Islet precursor cell (in vitro differentiated cells): ENCODE data around the gene CD59.
A peak's percentile ranks its signal among the peaks of the same experiment; 100 is the strongest.
"Not testable (repeated sequence)": the region's sequence is repeated elsewhere in the genome, so short reads cannot be mapped to it uniquely, and the experiment has no call there.

ENCODE experiments used
- DNase-seq: peaks from one replicate; pipeline ENCODE4 v3.0.0-alpha.2; 2018

Gene CD59

DNA sequence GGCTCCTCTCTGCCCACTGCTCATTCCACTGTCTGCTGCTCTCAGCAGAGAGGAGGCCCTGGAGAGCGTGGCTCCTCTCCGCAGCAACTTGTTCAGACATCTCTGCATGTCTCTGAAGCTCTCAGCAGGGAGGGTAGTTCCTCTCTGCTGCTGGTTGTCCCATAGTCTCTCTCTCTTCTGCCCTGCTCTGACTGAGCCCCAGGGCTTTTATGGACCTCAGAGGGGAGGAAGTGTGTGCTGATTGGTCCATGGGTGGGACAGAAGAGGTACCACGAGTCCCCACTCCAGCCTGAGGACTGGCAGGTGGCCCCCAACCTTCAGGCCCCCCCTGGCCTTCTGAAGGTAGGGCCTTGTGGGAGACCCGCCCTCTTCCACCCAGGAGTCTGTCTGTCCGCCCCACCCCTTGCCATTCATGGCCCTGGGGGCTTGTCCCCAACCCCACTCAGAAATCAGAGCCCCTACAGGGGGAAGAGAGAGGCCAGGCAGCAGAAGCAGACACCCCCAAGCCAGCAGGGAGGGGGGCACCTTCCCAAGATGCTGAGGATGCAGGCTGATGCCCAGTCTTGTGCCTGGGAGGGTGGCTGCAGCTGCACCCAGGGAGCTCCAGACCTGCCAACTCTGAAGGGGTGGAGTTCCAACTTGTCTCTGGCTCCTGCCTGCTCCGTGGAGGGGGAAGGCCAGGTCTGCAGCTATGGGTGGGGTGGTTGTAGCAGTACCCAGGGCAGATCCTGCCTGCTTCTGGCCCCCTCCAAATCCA lies 70.7 kb downstream of the CD59 start:
- DNase-seq = no peak

DNA sequence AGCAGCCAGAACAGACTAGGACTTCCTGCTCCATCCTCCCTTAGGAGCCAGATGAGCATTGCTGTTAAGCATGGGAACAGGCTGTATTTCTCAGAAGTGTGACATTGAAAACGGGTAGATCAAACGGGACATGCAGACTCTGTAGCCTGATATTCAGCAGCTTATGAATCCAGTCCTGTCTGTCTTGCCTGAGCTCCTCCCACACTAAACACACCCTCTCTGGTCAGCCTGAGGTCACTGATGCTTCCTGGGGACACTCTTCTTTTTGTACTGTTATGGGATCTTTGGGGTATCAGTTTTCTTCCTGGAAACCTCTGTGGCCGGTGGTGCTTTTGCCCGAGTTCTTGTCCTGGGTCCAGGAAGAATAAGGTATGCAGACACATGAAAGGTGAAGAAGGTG lies 71.4 kb downstream of the CD59 start:
- DNase-seq = no peak

DNA sequence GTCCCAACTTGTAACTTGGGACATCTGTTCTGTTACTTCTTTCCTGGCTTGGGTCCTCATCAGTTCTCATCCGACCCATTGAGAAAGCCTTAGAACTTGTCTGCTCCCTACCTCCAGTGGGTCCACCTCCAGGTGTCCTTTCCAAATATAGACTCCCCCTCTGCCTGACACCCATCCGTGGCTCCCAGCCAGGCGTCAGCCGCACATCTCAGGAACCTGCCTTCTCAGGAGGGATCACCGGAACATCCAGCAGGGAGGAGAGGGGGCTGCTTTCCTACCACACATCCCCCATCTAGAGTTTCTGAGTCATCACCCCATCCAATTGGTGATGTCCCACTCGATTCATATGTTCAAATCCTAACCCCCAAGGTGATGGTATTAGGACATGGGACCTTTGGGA lies 72.1 kb downstream of the CD59 start:
- no peak for DNase-seq

DNA sequence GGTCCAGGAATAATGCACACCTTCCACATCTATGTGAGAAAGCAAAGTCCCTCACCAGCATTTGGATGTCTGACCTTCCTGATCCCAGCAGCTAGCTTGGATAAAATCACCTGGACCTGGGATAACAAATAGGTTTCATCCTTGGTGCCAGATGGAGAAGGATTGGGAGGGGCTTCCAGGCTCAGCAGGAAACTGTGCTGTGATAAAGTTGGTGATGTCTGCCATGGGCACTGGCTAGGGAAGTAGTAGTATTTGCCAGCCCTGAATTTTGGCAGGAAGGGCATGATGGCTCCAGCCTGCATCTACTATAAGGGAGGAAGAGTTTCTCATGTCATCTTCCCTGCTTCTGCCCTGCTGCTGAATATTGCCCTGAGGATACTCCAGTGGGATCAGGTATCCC lies 73.1 kb downstream of the CD59 start:
- no peak for DNase-seq

DNA sequence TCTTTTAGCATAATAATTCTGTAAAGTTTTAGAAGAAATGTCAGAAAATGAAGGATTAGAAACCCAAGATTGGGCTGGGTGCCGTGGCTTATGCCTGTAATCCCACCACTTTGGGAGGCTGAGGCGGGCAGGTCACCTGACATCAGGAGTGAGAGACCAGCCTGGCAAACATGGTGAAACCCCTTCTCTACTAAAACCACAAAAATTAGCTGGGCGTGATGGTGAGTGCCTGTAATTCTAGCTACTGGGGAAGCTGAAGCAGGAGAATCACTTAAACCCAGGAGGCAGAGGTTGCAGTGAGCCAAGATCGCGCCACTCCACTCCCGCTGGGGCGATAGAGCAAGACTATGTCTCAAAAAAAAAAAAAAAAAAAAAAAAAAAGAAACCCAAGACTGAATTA lies 74.7 kb downstream of the CD59 start:
- not testable (repeated sequence) for DNase-seq

DNA sequence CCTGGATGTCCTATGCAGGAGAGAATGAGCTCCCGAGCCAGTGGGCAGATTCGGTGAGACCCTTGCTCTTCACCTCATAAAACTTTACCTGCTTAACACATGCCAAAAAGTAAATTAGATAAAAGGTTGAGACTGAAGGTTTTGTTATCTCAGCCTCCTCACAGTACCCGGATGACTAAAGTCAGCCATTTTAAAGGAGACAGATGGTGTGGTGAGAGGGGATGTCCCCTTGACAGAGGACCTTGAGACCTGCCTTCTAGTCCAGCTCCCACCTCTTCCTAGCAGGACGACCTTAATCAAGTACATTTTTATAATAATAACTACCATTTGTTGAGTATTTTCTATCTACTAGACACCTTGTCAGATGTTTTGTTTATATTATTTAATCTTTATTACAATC lies 75.3 kb downstream of the CD59 start:
- no peak for DNase-seq

DNA sequence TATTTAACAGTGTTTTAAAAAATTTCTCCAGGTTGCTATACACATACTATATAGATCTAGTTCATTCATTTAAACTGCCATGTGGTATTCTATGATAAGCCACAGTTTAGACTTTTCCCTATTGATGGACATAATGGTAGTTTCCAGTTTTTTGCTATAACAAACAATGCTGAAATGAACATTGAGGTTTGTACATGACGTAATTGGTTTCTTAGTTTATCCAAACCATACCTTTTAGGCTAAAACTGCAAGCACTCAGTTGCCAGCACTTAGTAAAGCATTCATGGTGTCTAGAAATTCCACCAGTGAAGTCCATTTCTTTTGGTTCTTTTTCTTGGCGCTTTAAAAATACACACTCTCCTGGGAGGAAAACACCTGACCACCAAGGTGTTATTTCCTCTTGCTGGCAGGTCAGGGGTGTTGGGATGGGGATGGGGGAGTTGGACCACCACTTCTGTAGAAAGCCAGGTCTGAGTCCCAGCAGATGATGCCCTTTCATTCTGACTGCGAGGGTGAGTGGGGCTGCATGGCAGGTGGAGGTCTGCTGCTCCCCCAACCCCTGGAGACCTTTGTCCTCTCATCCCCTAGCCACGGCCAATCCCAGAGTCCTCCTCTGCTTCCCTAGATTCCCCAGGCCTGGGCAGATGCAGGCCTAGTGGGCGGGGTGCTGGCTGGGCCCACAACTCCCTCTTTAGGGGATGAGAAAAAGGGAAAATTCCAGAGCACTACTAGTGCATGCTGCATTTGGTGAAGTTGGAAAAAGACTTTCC lies 76.7 kb downstream of the CD59 start:
- no peak for DNase-seq

DNA sequence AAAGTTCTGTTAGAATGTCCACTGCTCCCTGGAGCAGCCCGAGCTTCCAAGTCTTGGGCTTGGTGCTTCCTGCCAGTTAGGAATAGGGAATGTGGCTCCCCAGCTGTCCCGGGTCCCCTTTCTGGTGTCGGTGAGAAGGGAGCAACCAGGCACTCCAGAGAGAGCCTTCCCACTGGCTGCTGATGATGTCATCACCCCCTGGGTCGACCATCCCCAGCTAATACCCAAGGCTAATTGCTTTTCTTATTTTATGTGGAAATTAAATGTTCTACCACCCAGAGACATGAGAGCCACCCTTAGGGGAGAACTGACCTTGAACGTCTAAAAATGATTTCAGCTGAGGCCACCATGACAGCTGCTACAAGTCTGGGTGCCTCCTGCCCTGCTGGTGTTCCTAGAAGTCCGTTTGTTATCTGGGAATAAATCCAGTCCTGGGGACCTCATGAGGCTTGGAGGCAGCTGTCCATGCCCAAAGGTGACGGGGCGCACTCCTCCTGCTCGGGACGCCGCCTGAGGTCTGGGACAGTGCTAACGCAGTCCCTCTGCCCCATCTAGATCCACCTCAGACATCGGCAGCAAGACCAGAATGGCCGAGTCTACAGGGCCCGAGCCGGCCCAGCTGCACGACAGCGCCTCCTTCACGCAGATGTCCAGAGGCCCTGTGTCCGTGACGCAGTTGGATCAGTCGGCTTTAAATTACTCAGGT lies 77.9 kb downstream of the CD59 start:
- DNase-seq = peak; percentile 59

DNA sequence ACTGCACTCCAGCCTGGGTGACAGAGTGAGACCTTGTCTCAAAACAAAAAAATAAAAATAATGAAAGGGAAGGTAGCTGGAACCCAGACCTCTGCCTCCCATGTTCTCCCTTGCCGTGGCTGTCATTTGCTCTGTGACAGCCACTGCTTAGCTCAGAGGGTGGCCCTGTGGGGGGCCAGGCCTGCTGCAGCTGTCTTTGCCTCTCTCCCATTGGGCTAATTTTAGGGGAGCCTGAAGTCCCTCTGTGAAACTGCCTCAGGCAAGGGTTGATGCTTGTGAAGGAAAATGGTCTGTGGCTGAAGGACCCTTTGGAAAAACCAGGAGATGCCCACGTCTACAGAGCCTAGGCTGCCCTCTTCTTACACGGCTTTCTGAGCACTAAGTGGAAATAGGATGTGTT lies 78.5 kb downstream of the CD59 start:
- no peak for DNase-seq

DNA sequence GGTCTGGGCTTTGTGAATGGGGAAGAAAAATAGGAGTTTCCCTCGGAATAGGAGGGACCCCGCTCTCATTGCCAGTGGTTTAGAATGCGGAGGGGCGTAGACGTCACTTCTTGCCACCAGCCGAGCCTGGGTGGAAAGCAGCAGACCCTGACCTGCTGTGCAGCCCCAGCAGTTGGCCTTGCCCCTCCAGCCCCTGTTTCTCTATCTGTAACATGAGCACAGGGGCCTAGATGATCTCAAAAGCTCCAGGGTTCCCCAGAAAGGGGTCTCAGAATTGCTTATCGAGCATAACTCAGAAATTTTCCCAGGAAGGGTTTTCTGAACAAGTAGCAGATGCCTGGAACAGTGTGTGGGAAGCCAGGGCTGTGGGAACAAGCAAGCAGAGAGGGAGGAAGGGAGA lies 79.5 kb downstream of the CD59 start:
- no peak for DNase-seq

DNA sequence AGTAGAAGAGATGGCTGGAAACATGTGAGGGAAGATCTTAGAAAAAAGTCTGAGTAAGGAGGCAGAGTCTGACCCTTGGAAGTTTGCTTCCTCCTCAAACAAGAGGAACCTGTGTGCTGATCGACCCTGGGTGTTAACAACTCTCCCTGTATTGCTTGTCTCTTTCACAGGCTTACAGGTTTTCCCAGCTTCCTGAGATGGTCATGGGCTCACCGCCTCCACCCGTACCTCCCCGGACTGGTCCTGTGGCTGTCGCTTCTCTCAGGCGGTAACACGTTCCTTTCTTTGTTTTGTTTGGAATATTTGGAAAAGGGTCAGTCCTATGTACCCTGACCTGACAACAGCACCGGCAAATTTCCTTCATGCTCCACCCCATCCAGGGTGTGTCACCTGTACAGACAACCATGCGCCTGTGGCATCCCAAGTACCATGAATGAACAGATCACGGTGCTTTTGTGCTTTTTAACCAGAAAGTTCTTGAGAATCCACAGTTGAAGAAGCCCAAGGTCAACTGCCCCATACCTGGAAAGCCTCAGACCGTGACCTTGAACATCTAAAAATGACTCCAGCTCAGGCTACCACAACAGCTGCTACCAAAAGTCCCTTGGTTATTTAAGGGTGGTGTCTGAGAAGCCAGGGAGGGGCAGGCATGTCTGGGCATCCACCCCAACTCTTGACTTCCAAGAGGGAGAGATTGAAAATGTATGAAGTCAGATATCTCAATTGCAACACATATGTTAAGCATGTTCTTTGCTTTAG lies 80.2 kb downstream of the CD59 start:
- no peak for DNase-seq

DNA sequence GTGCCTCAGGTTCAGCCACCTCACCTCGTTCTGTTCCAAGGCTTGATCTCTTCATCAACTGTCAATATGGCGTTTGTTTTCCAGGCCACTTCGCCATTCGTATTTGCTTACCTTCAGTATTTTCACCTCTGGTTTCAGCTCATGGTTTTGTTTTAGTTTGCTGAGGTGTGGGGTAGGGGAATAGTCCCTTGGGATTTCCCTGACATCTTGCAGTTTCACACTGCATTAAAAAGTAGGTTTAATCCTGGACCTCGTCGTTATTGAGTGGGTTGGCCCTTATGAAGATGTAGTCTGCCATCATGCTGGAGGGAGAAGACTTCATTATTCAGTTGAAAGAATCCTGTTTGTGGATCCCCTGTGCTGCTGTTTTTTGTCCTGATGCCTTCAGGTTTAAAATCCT lies 81.6 kb downstream of the CD59 start:
- DNase-seq = no peak
